Esophagus muscularis mucosa (tissue), 4 donors: ENCODE results near the gene AFAP1. TPM values are rescaled to one million over a fixed set of nuclear protein-coding genes. Genes with fewer than 3 reads are reported as not detected.

Source experiments
- DNase-seq: peaks from one replicate; pipeline ENCODE4 v3.0.0-alpha.2; 2017; ENCODE audit errors: extremely low spot score
- H3K27ac ChIP-seq, 4 donors: fragments of 200-600 bp; sonication (generic); replicated peaks in 1 of 4; 1 replicate in 3 of 4; 2 replicates in 1 of 4; pipeline ENCODE4 v1.5.1; 2016 to 2019; ENCODE audit warnings: mild to moderate bottlenecking in 1 of 4
- H3K27me3 ChIP-seq, 4 donors: fragments of 200-600 bp; sonication (generic); one replicate each; pipeline versions ENCODE4 v1.5.1 to v1.6.0; 2016 to 2019
- H3K36me3 ChIP-seq, 4 donors: fragments of 200-600 bp; sonication (generic); one replicate each; pipeline ENCODE4 v1.5.1; 2016 to 2019
- H3K4me1 ChIP-seq, 4 donors: fragments of 200-600 bp; sonication (generic); one replicate each; pipeline ENCODE4 v1.5.1; 2016 to 2019
- H3K4me3 ChIP-seq, 4 donors: fragments of 200-600 bp; sonication (generic); 1 replicate in 2 of 4; 2 replicates in 2 of 4; pipeline ENCODE4 v1.5.1; 2016 to 2019; ENCODE audit warnings: mild to moderate bottlenecking in 4 of 4, moderate library complexity in 1 of 4
- H3K9me3 ChIP-seq, 4 donors: fragments of 200-600 bp; sonication (generic); 1 replicate in 3 of 4; 2 replicates in 1 of 4; pipeline ENCODE4 v1.5.1; 2016 to 2019
- CTCF ChIP-seq, 3 experiments: fragments of 200-600 bp in 2 of 3; fragments of 450-650 bp in 1 of 3; sonication (generic) in 2 of 3; IDR thresholded peaks; one replicate each; pipeline ENCODE4 v1.5.1; 2017 to 2019; ENCODE audit warnings: antibody characterized with exemption in 3 of 3, mild to moderate bottlenecking in 2 of 3, moderate library complexity in 1 of 3
- EP300 ChIP-seq: sonication (generic); formaldehyde crosslinking; IDR thresholded peaks from one replicate; pipeline ENCODE4 v1.6.1; 2017; ENCODE audit warnings: antibody characterized with exemption
- POLR2A ChIP-seq: fragments of 450-650 bp; IDR thresholded peaks from one replicate; pipeline ENCODE4 v1.6.1; 2017; ENCODE audit warnings: antibody characterized with exemption, moderate library complexity, mild to moderate bottlenecking, low read depth
- POLR2AphosphoS5 ChIP-seq, 2 donors: sonication (generic); formaldehyde crosslinking; IDR thresholded peaks; one replicate each; pipeline ENCODE4 v1.6.1; 2017; ENCODE audit warnings: antibody characterized with exemption in 2 of 2
- WGBS: methylation state at CpG from one replicate; pipeline ENCODE4 v1.1.5; 2018; 5-methylcytosine and 5-hydroxymethylcytosine counted together
- intact Hi-C: fragments of 100-400 bp; cut with DNase I; formaldehyde crosslinking; loops from one replicate; pipeline ENCODE4 v1.15.1; 2023
- total RNA-seq, 4 donors: library from RNA; depleted of rRNA; stranded (reverse); fragments of >200 nt; gene quantifications; one replicate each; pipeline versions ENCODE4 v1.1.0 to v1.2.1, GENCODE V29; 2016

The AFAP1 gene
- total RNA-seq, 4 donors from 2014 or later: 37.8 to 71.3 (median 50.9) TPM

GRCh38 chr4:7733801-7734650 is 205.6 kb downstream of the AFAP1 start:
- no peak for TF ChIP-seq POLR2AphosphoS5 (IDR thresholded peaks at IDR 0.05)
- no peak for TF ChIP-seq EP300
- TF ChIP-seq POLR2A: no peak
- no peak for TF ChIP-seq CTCF (IDR thresholded peaks at IDR 0.05)
- Histone ChIP-seq H3K36me3 (peaks cover 0 to 31% (median 12%) of the 10 kb centered on the region in 4 donors), H3K4me3 (no peak overlapping the region), H3K9me3 (peaks cover 0 to 4% (median 0%) of the 10 kb centered on the region in 4 donors), H3K27ac (no peak overlapping the region), H3K27me3 (no peaks in the 10 kb centered on the region), H3K4me1 (no peaks in the 10 kb centered on the region)
- WGBS: 74% methylated on average over 19 of the region's 26 CpGs
- no peak for DNase-seq
- intact Hi-C loops: no loop called here

GRCh38 chr4:7733201-7733600 is 206.5 kb downstream of the AFAP1 start:
- no peak for TF ChIP-seq CTCF (IDR thresholded peaks at IDR 0.05)
- TF ChIP-seq POLR2A: no peak
- TF ChIP-seq POLR2AphosphoS5 (IDR thresholded peaks at IDR 0.05): no peak
- TF ChIP-seq EP300: no peak
- DNase-seq: no peak
- H3K27me3 ChIP-seq: no peaks in the 10 kb centered on the region
- WGBS: 91% methylated on average over 17 of the region's 17 CpGs
- no peaks in the 10 kb centered on the region for H3K4me1 ChIP-seq
- intact Hi-C loops: no loop called here
- H3K27ac ChIP-seq: no peak overlapping the region
- H3K4me3 ChIP-seq: no peak overlapping the region
- H3K9me3 ChIP-seq: peaks cover 0 to 4% (median 0%) of the 10 kb centered on the region in 4 donors
- peaks cover 0 to 26% (median 12%) of the 10 kb centered on the region in 4 donors for H3K36me3 ChIP-seq

GRCh38 chr4:7732263-7732662 is 207.4 kb downstream of the AFAP1 start:
- DNase-seq: no peak
- no peaks in the 10 kb centered on the region for H3K4me1 ChIP-seq
- intact Hi-C loops: no loop called here
- 89% methylated on average over 9 of the region's 9 CpGs for WGBS
- peaks cover 0 to 24% (median 10%) of the 10 kb centered on the region in 4 donors for H3K36me3 ChIP-seq
- TF ChIP-seq CTCF (IDR thresholded peaks at IDR 0.05): no peak
- TF ChIP-seq EP300: no peak
- TF ChIP-seq POLR2A: no peak
- TF ChIP-seq POLR2AphosphoS5 (IDR thresholded peaks at IDR 0.05): no peak
- H3K27me3 ChIP-seq: no peaks in the 10 kb centered on the region
- H3K9me3 ChIP-seq: no peaks in the 10 kb centered on the region
- H3K4me3 ChIP-seq: no peak overlapping the region
- H3K27ac ChIP-seq: no peak overlapping the region

GRCh38 chr4:7731437-7731836 is 208.2 kb downstream of the AFAP1 start:
- H3K9me3 ChIP-seq: no peaks in the 10 kb centered on the region
- no peaks in the 10 kb centered on the region for H3K27me3 ChIP-seq
- intact Hi-C loops: no loop called here
- DNase-seq: no peak
- peaks cover 0 to 25% (median 9%) of the 10 kb centered on the region in 4 donors for H3K36me3 ChIP-seq
- no peak overlapping the region for H3K4me3 ChIP-seq
- TF ChIP-seq POLR2AphosphoS5 (IDR thresholded peaks at IDR 0.05) (no peak), EP300 (no peak), POLR2A (no peak), CTCF (IDR thresholded peaks at IDR 0.05) (no peak)
- H3K27ac ChIP-seq: no peak overlapping the region
- 88% methylated on average over 4 of the region's 4 CpGs for WGBS
- no peaks in the 10 kb centered on the region for H3K4me1 ChIP-seq
